ENCODE data around the gene GFRA4.

GRCh38 chr20:3681352-3681930 lies 18.2 kb upstream of the GFRA4 start:
- TF ChIP-seq, protein P1, sequence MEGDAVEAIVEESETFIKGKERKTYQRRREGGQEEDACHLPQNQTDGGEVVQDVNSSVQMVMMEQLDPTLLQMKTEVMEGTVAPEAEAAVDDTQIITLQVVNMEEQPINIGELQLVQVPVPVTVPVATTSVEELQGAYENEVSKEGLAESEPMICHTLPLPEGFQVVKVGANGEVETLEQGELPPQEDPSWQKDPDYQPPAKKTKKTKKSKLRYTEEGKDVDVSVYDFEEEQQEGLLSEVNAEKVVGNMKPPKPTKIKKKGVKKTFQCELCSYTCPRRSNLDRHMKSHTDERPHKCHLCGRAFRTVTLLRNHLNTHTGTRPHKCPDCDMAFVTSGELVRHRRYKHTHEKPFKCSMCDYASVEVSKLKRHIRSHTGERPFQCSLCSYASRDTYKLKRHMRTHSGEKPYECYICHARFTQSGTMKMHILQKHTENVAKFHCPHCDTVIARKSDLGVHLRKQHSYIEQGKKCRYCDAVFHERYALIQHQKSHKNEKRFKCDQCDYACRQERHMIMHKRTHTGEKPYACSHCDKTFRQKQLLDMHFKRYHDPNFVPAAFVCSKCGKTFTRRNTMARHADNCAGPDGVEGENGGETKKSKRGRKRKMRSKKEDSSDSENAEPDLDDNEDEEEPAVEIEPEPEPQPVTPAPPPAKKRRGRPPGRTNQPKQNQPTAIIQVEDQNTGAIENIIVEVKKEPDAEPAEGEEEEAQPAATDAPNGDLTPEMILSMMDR (conservative IDR thresholded peaks at IDR 0.05) = no peak
- no peak for TF ChIP-seq ZFX (IDR thresholded peaks at IDR 0.05)

Data from C4-2B (cell line).